ENCODE data around the gene PYDC1. TPM values are rescaled to one million over a fixed set of nuclear protein-coding genes. Genes with fewer than 3 reads are reported as not detected.

PYDC1 gene
- total and polyA plus RNA-seq, 2 donors (not counting 3 experiments of a cell fraction or from before 2014, with no cell fraction given), result not detected

DNA sequence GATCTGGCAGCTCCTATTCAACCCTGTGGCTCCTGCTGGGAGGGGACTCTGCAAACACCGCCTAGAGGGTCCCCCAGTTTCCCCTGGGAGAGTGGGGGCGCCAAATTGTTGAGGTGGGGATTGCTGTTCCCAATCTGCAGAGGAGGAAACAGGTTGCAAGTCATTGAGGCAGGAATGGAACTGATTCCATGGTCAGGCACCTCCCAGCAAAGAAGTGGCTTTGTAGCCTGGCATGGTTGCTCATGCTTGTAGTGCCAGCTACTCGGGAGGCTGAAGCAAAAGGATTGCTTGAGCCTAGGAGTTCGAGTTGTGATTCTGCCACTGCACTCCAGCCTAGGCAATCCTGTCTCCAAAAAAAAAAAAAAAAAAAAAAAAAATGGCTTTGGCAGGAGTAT, 198 bp upstream of the PYDC1 start:
- dilution Hi-C loops (cut with MboI; ENCODE audit: extremely low pct_ligation_motif_present, low sequenced_read_pairs) (no loop called here), intact Hi-C loops (cut with micrococcal nuclease) (no loop called here)
- TF ChIP-seq, protein P1, sequence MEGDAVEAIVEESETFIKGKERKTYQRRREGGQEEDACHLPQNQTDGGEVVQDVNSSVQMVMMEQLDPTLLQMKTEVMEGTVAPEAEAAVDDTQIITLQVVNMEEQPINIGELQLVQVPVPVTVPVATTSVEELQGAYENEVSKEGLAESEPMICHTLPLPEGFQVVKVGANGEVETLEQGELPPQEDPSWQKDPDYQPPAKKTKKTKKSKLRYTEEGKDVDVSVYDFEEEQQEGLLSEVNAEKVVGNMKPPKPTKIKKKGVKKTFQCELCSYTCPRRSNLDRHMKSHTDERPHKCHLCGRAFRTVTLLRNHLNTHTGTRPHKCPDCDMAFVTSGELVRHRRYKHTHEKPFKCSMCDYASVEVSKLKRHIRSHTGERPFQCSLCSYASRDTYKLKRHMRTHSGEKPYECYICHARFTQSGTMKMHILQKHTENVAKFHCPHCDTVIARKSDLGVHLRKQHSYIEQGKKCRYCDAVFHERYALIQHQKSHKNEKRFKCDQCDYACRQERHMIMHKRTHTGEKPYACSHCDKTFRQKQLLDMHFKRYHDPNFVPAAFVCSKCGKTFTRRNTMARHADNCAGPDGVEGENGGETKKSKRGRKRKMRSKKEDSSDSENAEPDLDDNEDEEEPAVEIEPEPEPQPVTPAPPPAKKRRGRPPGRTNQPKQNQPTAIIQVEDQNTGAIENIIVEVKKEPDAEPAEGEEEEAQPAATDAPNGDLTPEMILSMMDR (IDR thresholded peaks at IDR 0.05; ENCODE audit: extremely low read depth in 1 of 2, insufficient read depth in 1 of 2, low read depth in 1 of 2, low read length in 2 of 2), result no peak
- TF ChIP-seq GATA2 (IDR thresholded peaks at IDR 0.05; ENCODE audit: insufficient read depth, insufficient read length, low read depth, low read length) (no peak), POLR2AphosphoS5 (IDR thresholded peaks at IDR 0.05; ENCODE audit: insufficient read depth, low read depth, low read length) (no peak), JUN (IDR thresholded peaks at IDR 0.05; ENCODE audit: borderline replicate concordance, insufficient read depth, insufficient read length, low read depth) (no peak), EZH2 (IDR thresholded peaks at IDR 0.05; ENCODE audit: borderline replicate concordance, low read depth, low read length, severe bottlenecking) (no peak), MYC (IDR thresholded peaks at IDR 0.05; ENCODE audit: low read depth, low read length) (no peak), FOS (IDR thresholded peaks at IDR 0.05; ENCODE audit: borderline replicate concordance, insufficient read depth, low read length) (no peak), POLR2A (IDR thresholded peaks at IDR 0.05; ENCODE audit: low read depth, low read length) (no peak)
- TF ChIP-seq, protein P2, sequence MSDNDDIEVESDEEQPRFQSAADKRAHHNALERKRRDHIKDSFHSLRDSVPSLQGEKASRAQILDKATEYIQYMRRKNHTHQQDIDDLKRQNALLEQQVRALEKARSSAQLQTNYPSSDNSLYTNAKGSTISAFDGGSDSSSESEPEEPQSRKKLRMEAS (IDR thresholded peaks at IDR 0.05; ENCODE audit: insufficient read depth, insufficient read length), result no peak
- Histone ChIP-seq H3K79me2 (ENCODE audit: control insufficient read depth, insufficient read depth, low read length) (no peaks in the 10 kb centered on the region), H3K27ac (ENCODE audit: insufficient read depth, low read depth, low read length) (no peak overlapping the region), H3K9ac (replicated peaks; ENCODE audit: extremely low read depth, insufficient read depth, low read length) (no peak overlapping the region), H3K27me3 (ENCODE audit: control insufficient read depth in 2 of 2, insufficient read depth in 2 of 2, low read length in 2 of 2) (peaks cover 26 to 34% of the 10 kb centered on the region in 2 experiments), H3K4me1 (ENCODE audit: control insufficient read depth, extremely low read depth, insufficient read depth, low read length) (no peaks in the 10 kb centered on the region), H3K36me3 (ENCODE audit: control insufficient read depth in 2 of 2, extremely low read depth in 1 of 2, insufficient read depth in 2 of 2, low read length in 2 of 2) (no peaks in the 10 kb centered on the region), H4K20me1 (replicated peaks; ENCODE audit: control insufficient read depth, extremely low read depth, insufficient read depth, low read length) (no peaks in the 10 kb centered on the region), H3K9me3 (replicated peaks; ENCODE audit: control insufficient read depth, insufficient read depth, low read length) (no peaks in the 10 kb centered on the region), H2AFZ (ENCODE audit: low read depth, low read length) (no peak overlapping the region), H3K9me1 (replicated peaks; ENCODE audit: control insufficient read depth, extremely low read depth, insufficient read depth, low read length) (no peaks in the 10 kb centered on the region), H3K4me3 (replicated peaks in 1 of 3; ENCODE audit: insufficient read depth in 1 of 3, low read depth in 1 of 3, low read length in 3 of 3) (no peak overlapping the region), H3K4me2 (ENCODE audit: insufficient read depth, low read length) (no peak overlapping the region)
- no peak for FAIRE-seq
- ChIA-PET POLR2A (interaction anchor here (1.6 kb wide), 1 partner anchor 16 kb away, joined by 5 read pairs; no protein-coding TSS in a partner anchor), CTCF (interaction anchor here (1.5 kb wide), 1 partner anchor 10 kb away, joined by 5 read pairs; no protein-coding TSS in a partner anchor)
- BruUV-seq (replicated peaks), result no TSS peak
- DNase-seq (ENCODE audit: low read depth, low spot score), result no peak
